HG03521 (cell line): Measurements from ENCODE around the gene CIBAR2.
"Not testable (repeated sequence)": the region's sequence is repeated elsewhere in the genome, so short reads cannot be mapped to it uniquely, and the experiment has no call there.

Experiments used
- ATAC-seq: cut with Tn5 transposase; IDR thresholded peaks from one replicate; pipeline ENCODE4 v1.9.1; 2021; ENCODE audit warnings: mild to moderate bottlenecking, moderate library complexity; ENCODE audit not compliant: unreplicated experiment

The CIBAR2 gene

GRCh38 chr16:85065099-85065498, 47.2 kb downstream of the CIBAR2 start:
- ATAC-seq, result no peak

- ATAC-seq, result no peak
These were observed 48.1 kb downstream of the CIBAR2 start for GRCh38 chr16:85064186-85064585.

- no peak for ATAC-seq
These were observed 49.4 kb downstream of the CIBAR2 start for GRCh38 chr16:85062845-85063244.

GRCh38 chr16:85062323-85062722, 49.9 kb downstream of the CIBAR2 start:
- no peak for ATAC-seq

- ATAC-seq, result no peak
These were observed 50.7 kb downstream of the CIBAR2 start for GRCh38 chr16:85061566-85061965.

GRCh38 chr16:85058909-85059308, 53.4 kb downstream of the CIBAR2 start:
- no peak for ATAC-seq

- no peak for ATAC-seq
These were observed 54.3 kb downstream of the CIBAR2 start for GRCh38 chr16:85057948-85058347.

GRCh38 chr16:85057212-85057889, 54.9 kb downstream of the CIBAR2 start:
- no peak for ATAC-seq

GRCh38 chr16:85056211-85056748, 56.0 kb downstream of the CIBAR2 start:
- no peak for ATAC-seq

- ATAC-seq, result peak; percentile 94
These were observed 56.6 kb downstream of the CIBAR2 start for GRCh38 chr16:85055493-85056210.

- ATAC-seq, result no peak
These were observed 57.3 kb downstream of the CIBAR2 start for GRCh38 chr16:85054948-85055492.

- not testable (repeated sequence) for ATAC-seq
These were observed 58.0 kb downstream of the CIBAR2 start for GRCh38 chr16:85054321-85054720.

GRCh38 chr16:85052536-85052935, 59.7 kb downstream of the CIBAR2 start:
- ATAC-seq, result no peak

GRCh38 chr16:85051683-85052082, 60.6 kb downstream of the CIBAR2 start:
- ATAC-seq, result no peak

- no peak for ATAC-seq
These were observed 61.1 kb downstream of the CIBAR2 start for GRCh38 chr16:85051067-85051581.

- ATAC-seq, result no peak
These were observed 62.5 kb downstream of the CIBAR2 start for GRCh38 chr16:85049706-85050305.

GRCh38 chr16:85048921-85049562, 63.2 kb downstream of the CIBAR2 start:
- ATAC-seq, result no peak
